ENCODE results near the gene SPATA2.

GRCh38 chr20:49868964-49869363 lies 46.4 kb downstream of the SPATA2 start:
- TF ChIP-seq SIN3A (IDR thresholded peaks at IDR 0.05; ENCODE audit: borderline replicate concordance, insufficient read depth, low read length) = no peak
- TF ChIP-seq POLR2AphosphoS5 (IDR thresholded peaks at IDR 0.05; ENCODE audit: low read depth, low read length) = no peak
